Midbrain (tissue), 1 donor: ENCODE results near the gene CLASP1.
"Not testable (repeated sequence)": the region's sequence is repeated elsewhere in the genome, so short reads cannot be mapped to it uniquely, and the experiment has no call there.

ENCODE experiments used
- DNase-seq: peaks from one replicate; lab custom pipeline; 2025; lab: John Stamatoyannopoulos, UW

The CLASP1 gene

DNA sequence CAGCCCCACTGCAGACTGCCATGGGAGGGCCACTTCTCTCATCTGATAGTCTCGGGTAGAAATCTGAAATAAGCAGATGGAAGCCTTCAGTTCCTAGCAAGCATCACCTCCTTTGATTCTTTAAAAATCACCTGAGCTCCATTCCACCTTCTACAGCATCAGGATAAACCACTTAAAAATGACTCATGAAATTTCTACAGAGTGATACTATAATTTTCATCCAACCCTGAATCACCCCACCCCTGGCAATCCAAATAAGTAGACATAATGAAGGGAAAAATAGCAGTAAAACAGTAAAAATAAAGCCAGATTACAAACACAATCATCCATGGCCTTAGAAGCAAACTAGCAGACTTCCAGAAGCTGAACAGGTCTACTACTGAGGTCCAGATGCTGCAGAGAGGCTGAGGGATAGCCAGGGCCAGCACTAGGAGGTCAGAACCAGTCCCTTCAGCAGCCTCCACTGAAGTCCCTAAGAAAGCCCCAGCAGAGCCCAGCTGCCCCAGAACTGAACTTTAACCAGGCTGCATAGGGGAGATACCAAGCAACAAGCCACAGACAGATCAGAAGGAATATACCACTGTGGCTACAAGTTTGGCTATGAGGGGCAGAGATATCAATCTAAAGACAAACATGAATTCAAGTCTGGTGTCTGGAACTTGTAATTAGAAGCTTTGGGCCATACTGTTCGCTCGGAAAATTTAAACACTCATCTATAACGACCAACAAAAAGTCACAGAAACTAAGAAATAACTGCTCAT lies 173.3 kb downstream of the CLASP1 start:
- DNase-seq: no peak

DNA sequence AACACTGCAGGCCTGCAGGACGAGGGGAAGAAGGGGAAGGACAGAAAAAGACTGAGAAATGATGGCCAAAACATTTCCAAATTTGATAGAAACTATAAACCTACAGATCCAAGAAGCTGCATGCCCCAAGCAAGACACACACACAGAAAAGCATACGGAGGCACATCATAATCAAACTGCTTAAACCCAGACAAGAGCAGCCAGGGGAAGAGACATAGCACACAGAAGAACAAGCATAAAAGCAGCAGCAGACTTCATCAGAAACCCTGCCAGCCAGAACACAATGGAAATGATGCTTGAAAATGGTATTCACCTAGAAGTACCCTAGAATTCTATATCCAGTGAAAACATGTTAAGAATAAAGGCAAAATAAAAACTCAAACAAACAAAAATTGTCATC lies 175.8 kb downstream of the CLASP1 start:
- no peak for DNase-seq

DNA sequence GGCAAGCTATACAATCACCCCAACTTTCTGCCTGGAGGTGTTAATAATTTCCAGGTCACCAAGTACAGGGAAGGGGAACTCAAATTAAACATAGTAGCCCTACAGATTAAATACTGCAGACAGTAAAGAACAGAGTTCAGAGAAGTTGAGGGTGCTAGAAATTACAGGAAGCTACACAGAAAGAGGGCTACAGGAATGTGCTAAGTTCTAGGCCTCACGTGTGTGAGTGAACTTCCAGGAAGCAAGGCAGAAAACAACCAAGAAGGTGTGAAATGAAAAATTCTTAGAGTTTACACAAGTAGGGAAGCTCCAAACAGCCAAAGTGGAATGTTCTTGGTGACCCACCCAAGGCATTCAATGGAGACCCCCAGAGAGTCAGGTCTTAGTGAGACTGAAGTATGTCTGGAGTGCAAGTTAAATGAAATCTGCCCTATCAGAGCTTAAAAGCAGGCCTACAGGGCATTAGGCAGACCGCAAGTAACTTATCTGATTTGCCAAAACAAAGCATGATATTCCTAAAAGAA lies 176.7 kb downstream of the CLASP1 start:
- DNase-seq: no peak

DNA sequence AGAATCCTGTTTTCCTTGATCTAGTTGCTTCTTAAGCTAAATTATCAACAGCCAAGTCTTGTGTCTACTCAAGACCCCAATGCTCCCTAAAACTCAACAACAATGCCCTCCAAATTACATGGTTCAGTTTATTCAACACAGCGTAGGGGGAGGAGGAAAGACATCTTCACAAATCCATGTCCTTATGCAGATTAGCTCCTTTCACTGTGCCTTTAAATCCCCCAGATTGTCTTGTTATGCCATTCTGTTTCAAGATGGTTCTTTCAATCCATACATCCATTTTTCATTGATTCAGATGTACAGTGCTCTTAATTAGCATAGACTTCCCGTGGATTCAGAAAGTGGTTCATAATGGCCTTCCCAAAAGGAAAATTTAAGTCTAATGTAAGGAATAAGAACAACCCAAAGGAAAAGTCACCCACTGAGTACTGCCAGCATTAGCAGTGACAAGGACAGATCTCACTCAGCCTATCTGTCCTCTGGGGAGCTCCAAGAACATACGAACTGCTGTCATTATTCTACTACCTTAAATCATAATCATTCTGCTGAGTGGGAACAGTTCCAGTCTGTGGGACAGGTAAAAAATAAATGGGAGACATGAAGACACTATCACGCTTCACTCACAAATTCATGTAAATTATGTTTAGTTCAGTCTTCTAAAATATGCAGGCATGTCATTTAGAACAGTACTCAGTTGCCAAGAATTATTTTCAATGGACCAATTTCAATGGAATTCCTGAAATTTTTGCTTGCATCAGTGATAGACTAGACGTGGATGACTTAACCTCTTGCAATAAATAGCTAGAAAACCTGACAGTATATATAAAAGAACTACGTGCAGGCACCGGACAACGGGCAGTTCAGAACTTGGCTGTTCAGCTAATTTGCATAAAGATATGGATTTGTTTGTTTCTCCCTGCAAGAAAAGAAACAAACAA lies 177.5 kb downstream of the CLASP1 start:
- no peak for DNase-seq

DNA sequence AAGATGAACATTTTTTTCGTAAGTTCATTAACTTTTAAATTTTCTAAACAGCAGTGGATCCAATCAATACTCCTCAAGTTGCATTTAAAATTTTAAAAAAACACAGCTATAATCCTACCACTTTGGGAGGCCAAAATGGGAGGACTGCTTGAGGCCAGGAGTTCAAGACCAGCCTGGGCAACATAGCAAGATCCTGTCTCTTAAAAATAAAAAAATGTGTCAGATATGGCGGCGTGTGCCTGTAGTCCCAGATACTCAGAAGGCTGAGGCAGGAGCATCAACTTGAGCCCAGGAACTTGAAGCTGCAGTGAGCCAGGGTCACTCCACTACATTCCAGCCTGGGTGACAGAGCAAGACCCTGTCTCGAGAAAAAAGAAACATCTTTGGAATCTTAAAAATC lies 178.3 kb downstream of the CLASP1 start:
- no peak for DNase-seq

DNA sequence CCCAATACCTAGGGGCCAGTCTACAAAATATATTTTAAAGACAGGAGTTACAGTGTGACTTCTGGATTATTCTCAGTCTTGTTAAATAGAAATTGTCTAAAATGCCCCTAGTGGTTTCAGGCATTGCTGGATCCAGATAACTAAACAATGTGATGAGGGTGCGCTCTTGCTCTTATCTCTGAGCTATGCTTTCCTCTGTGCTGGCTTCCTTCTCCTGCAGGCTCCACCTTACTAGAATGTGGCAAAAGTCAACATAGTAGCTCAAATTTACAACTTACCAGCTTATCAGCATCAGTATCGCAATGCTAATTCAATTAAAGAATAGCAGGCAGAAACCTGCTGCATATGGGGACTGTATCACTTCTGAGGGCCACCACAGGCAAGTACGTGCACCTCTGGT lies 179.9 kb downstream of the CLASP1 start:
- DNase-seq: no peak

DNA sequence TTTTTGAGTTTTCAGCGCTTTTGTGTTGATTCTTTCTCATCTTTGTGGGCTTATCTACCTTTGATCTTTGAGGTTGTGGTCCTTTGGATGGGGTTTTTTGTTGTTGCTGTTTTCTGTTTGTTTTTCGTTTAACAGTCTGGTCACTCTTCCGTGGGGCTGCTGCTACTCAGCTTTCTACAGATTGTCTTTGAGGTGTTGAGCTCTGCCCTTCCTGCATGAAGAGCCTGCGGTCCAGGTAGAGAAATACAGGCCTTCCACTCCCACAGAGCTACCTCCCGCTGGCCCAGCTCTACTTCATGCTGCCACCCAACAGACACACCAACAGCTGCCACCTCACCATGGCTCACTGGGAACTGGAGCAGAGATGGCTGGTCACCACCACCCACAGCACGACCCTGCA lies 180.3 kb downstream of the CLASP1 start:
- no peak for DNase-seq

DNA sequence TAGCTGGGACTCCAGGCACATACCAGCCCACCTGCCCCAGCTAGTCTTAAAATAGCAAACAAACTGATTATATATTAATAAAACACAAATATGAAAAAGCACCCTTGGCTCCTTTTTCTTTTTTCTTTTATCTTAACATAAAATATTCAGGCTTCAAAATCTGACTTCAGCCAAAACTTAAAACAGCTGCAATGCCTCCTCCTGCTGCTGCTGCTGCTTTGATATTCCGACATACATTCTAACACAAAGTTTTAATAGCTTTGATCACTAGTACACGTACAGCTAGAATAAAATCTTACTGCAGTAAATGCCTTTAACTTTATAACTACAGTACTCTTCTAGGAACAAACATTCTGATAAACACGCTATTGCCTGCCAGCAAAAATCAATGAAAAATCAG lies 190.0 kb downstream of the CLASP1 start:
- no peak for DNase-seq

DNA sequence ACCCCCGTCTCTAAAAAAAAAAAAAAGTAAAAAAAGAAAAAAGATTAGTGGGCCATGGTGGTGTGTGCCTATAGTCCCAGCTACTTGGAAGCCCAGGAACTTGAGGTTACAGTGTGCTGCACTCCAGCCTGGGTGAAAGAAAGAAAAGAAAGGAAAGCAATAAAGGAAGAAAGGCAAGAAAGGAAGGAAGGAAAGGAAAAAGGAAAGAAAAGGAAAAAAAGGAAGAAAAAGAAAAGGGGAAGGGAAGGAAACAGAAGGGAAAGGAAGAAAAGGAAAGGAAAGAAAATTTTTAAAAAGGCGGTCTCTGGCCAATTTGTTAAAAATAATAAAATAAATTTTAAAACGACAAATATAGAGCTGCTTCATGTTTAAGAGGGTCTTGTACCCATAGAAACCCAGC lies 192.9 kb downstream of the CLASP1 start:
- DNase-seq: no peak

DNA sequence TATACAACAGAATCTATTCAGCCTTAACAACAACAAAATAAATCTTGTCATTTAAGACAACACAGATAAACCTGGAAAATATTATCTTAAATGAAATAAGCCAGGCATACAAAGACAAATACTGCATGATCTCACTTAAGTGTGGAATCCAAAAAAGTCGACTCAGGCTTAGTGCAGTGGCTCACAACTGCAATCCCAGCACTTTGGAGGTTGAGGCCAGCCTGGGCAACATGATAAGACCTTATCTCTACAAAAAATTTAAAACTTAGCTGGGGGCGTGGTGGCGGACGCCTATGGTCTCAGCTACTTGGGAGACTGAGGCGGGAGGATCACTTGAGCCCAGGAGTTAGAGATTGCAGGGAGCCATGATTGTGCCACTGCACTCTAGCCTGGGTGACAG lies 193.8 kb downstream of the CLASP1 start:
- no peak for DNase-seq

DNA sequence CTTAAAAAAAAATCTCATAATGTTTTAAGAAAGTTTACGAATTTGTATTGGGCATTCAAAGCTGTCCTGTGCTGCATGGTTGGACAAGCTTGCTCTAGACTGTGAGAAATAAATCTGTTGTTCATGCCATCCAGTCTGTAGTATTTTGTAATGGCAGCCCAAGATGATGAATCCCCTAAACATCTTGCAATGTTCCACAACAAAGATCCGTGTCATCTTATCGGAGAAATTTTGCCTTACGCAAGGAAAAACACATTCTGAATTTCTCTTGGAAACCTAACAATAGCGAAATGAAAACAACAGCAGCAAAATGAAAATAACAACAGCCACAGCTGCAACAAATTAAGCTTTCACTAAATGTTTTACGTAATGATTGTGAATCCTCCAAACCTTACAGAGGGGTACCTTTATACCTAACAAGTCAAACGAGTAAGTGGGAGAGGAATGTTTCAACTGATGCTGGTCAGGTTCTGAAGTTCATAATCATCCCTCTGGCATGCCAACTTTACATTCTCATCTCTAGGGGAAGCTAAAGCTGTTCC lies 194.6 kb downstream of the CLASP1 start:
- DNase-seq: no peak

DNA sequence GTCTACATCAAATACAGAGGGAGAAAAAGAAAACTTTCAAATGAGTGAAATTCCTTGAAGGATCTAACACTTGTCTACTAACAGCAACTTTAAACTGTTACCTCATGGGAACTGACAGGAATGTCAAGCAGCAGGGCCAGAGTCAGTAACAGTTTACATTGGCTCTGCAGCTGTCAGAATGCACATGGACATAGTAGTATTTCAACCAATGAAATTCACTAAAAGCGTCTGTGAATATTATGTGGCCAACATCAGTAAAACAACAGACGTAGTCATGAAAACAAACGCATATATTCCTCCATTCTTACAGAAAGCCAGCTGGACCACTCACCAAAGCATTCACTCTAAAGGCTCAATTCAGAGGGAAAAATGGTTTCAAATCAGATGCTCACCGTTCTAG lies 197.9 kb downstream of the CLASP1 start:
- DNase-seq: no peak

DNA sequence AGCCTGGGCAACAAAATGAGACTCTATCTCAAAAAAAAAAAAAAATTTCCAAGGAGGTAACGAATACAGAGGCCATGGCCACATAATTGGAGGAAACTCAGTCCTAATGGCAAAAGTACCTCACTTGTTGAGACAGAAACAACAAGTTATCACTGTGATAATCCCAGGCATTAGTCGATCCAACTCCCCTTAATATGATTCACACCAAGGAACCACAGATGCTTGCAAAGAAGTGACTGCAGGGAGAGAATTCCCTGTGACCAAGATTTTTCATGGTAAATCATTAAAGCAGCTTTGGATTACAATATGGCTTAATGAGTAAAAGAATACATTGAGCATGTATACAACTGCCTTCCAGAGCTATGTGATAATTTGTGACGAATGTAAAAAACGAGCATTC lies 199.0 kb downstream of the CLASP1 start:
- DNase-seq: no peak

DNA sequence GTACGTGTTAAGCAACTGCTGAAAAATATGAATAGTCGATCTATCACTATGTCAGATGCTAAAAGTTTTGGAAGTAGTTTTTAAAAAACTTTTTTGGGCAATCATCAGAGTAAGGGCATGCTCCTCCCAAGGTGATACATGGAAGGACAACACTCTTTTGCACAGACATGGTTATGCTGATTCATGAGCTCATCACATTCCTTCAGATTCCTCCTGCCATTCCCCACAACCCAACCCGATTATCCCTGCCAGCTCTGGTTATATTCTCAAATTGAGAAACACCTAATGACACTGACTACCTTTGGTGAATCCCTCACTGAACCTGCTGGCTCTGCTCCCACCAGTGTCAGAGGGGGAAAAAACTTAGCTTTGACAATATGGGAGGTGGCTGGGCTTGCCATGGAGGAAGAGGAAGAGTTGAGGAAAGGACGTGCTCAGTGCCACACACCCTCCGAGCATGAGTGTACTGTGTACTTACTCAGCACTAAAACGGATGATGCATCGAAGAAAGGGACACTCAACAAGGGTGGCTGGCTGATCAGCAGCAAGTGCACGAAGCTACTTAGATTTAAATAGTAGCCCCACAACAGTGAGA lies 202.5 kb downstream of the CLASP1 start:
- DNase-seq: no peak

DNA sequence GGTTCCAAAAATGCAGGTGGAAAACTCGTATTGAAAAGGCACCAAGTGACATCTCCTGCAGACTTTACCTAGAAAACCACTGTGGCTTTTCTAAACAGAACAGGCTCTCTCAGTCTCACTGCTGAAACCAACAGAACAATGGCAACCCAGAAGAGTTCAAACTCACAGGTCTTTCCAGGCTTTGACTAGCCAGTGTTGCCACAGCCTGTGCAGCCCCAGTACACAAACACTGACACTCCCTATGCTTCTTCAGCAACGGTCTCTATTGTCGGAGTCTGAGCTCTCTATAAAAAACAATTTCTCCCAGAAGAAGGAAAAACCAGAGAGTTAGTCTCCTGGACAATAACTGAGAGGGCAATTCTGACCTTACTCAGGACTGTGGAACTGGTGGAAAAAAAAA lies 206.4 kb downstream of the CLASP1 start:
- DNase-seq: no peak

DNA sequence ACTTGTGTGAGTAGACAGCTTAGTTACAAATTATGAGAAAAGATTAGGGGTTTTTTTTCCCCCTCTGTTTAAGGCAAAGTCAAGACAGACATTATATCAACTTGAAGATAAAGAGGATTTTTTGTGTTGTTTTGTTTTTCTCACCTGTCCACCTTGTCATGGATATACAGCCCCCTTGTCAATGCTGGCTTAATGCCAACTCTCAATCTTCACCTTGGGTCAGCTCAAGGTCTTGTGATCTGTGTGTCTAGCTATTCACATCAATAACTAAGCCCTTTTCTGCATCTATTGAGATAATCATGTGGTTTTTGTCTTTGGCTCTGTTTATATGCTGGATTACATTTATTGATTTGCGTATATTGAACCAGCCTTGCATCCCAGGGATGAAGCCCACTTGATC lies 211.0 kb downstream of the CLASP1 start:
- DNase-seq: not testable (repeated sequence)

DNA sequence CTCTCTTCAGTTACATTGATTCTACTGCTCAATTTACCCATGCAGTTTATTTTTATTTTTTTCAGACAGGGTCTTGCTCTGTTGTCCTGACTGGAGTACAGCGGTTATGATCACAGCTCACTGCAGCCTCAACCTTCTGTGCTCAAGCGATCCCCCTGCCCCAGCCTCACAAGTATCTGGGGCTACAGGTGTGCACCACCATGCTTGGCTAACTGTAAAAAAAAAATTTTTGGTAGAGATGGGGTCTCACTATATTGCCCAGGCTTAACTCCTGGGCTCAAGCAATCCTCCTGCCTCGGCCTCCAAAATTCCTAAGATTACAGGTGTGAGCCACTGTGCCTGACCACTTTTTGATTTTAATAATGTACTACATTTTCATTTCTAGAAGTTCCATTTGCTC lies 212.3 kb downstream of the CLASP1 start:
- DNase-seq: no peak

DNA sequence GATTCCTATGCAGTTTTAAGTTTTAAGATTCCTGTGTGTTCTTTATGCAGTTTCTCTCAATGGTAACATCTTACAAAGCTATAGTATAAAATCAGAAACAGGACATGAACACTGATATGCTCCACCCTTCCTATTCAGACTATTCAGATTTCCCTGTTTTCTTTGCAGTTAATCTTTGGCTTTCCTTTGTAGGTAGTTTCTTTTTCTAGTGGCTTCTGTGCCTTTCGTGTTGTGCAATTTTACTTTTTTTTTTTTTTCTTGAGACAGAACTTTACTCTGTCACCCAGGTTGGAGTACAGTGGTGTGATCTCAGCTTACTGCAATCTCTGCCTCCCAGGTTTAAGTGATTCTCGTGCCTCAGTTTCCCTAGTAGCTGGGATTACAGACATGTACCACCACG lies 213.5 kb downstream of the CLASP1 start:
- no peak for DNase-seq

DNA sequence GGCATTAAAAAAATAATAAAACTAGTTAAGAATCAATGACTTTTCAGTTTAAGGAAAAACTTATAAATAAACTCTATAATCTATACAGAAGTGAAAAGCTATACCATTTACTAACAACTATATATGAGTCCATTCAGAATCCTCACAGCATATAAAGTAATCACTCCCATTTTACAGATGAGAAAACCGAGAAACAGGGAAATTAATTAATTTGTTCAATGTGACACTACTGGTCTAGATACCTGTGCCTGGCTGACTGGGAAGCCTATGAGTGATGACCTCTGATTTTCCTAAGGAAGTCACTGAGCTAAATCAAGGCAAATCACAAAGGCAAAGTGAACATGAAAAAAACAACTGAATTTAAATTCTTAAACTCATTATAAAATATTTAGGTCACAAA lies 218.0 kb downstream of the CLASP1 start:
- DNase-seq: no peak

DNA sequence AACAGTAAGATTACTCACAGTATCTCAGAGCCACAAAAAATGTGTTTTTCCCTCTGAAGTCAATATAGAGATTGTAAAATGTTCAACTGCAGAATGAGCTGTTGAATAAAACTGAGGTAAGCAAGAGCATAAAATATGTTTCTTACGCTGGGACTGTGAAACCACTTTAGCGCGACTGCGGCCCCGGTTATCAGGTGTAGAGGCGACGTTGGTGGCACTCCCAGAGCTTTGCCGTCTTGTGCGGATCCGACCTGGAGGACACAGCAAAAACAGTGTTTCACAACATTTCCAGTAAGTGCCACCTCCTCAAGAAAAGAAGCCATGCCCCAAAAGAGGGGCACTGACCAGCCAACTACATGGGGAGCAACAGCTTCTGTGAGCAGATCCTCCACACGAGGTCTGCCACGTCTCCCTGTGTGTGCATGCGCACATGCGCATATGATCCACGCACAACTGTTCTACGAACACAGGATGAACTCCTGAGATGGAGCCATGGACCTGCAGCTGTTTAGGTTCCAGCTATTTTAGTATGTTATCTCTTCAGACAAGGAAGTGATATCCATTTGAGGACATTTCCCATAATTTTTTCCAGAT lies 219.2 kb downstream of the CLASP1 start:
- DNase-seq: no peak

DNA sequence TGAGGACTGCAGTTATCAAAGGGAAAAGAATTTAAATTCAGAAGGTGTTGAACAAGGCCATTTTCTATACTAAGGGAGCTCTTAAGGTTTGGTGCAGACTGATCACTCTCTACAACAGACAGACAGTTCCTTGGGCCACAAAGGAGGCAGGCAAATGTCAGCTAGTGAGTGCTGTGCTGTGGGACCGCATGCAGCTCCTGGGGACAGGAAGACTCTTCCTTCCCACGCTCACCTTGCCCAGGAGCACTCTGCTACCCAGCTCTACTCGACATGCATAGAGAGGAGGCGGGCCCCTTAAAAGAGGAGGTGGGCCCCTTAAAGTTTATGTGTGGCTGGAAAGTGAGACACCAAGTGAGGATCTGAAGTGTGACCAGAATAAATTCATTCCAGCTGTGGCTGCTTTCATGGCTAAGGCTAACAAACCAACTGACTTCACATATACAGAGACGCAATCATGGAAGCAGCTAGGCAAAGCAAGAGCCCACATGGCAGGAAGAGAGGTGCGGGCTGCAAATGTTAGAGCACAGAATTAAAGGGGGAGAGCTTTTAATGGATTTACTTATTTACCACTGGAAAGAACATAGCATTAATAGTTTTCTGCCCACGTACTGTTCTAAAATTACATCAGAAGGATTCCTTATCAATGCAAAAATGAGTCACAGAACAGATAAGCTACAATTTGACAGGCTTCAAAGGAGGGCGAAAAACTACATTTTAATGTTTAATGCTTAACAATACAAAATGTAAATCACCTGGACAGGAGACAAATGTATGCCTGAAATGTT lies 220.0 kb downstream of the CLASP1 start:
- DNase-seq: no peak
